SK-N-SH treated with all-trans-retinoic acid at 6 μM for 48 hours (cell line): ENCODE measurements around the gene FAM184B.
A peak's percentile ranks its signal among the peaks of the same experiment; 100 is the strongest.

Source experiments
- ATAC-seq: fragments of 200-7000 bp; cut with Tn5 transposase; 3 replicates; pipeline ENCODE4 v1.9.1; 2020; ENCODE audit warnings: mild to moderate bottlenecking, moderate library complexity
- ARNTL ChIP-seq: fragments of 450-650 bp; formaldehyde crosslinking; IDR thresholded peaks from 2 replicates; pipeline ENCODE4 v1.5.0; 2020; ENCODE audit warnings: low read depth, mild to moderate bottlenecking, moderate library complexity, borderline replicate concordance
- BACH2 ChIP-seq: fragments of 250-450 bp; sonication (Bioruptor Pico); IDR thresholded peaks from 2 replicates; pipeline ENCODE4 v1.9.0; 2021; ENCODE audit warnings: mild to moderate bottlenecking, borderline replicate concordance
- CREB5 ChIP-seq: fragments of 250-450 bp; sonication (Bioruptor Pico); IDR thresholded peaks from 2 replicates; pipeline ENCODE4 v1.5.1; 2020; ENCODE audit warnings: low read depth, mild to moderate bottlenecking, moderate library complexity
- CSDC2 ChIP-seq: fragments of 250-450 bp; sonication (Bioruptor Pico); IDR thresholded peaks from 2 replicates; pipeline ENCODE4 v1.5.0; 2020; ENCODE audit warnings: mild to moderate bottlenecking, moderate library complexity
- ESRRG ChIP-seq: fragments of 250-450 bp; sonication (Bioruptor Pico); IDR thresholded peaks from 2 replicates; pipeline ENCODE4 v1.6.1; 2021; ENCODE audit warnings: mild to moderate bottlenecking
- ISL1 ChIP-seq: fragments of 250-450 bp; sonication (Bioruptor Pico); IDR thresholded peaks from 2 replicates; pipeline ENCODE4 v2.1.2; 2022; ENCODE audit warnings: mild to moderate bottlenecking, moderate library complexity
- POU6F1 ChIP-seq: fragments of 250-450 bp; sonication (Bioruptor Pico); IDR thresholded peaks from 2 replicates; pipeline ENCODE4 v1.8.0; 2021; ENCODE audit warnings: low read depth, mild to moderate bottlenecking, moderate library complexity, borderline replicate concordance
- PPARA ChIP-seq: fragments of 250-450 bp; sonication (Bioruptor Pico); IDR thresholded peaks from 2 replicates; pipeline ENCODE4 v1.5.0; 2020; ENCODE audit warnings: mild to moderate bottlenecking, borderline replicate concordance
- RARB ChIP-seq: fragments of 250-450 bp; sonication (Bioruptor Pico); IDR thresholded peaks from 2 replicates; pipeline ENCODE4 v1.8.0; 2021; ENCODE audit warnings: mild to moderate bottlenecking, moderate library complexity
- SNAI2 ChIP-seq: fragments of 250-450 bp; sonication (Bioruptor Pico); IDR thresholded peaks from 2 replicates; pipeline ENCODE4 v1.5.0; 2020; ENCODE audit warnings: mild to moderate bottlenecking, moderate library complexity
- TSHZ2 ChIP-seq: fragments of 250-450 bp; sonication (Bioruptor Pico); IDR thresholded peaks from 2 replicates; pipeline ENCODE4 v1.5.0; 2020; ENCODE audit warnings: mild to moderate bottlenecking, moderate library complexity
- ZC3H10 ChIP-seq: fragments of 250-450 bp; sonication (Bioruptor Pico); IDR thresholded peaks from 2 replicates; pipeline ENCODE4 v1.5.1; 2021; ENCODE audit warnings: mild to moderate bottlenecking, moderate library complexity
- ZFP3 ChIP-seq: fragments of 250-450 bp; sonication (Bioruptor Pico); IDR thresholded peaks from 2 replicates; pipeline ENCODE4 v1.5.0; 2020; ENCODE audit warnings: mild to moderate bottlenecking, moderate library complexity
- ZFP30 ChIP-seq: fragments of 450-650 bp; formaldehyde crosslinking; IDR thresholded peaks from 2 replicates; pipeline ENCODE4 v1.5.0; 2022; ENCODE audit warnings: mild to moderate bottlenecking, moderate library complexity
- ZNF565 ChIP-seq: fragments of 450-650 bp; formaldehyde crosslinking; conservative IDR thresholded peaks from 2 replicates; pipeline ENCODE4 v1.5.0; 2020; ENCODE audit warnings: low read depth, mild to moderate bottlenecking, moderate library complexity
- ZNF70 ChIP-seq: fragments of 450-650 bp; formaldehyde crosslinking; IDR thresholded peaks from 2 replicates; pipeline ENCODE4 v1.5.0; 2020; ENCODE audit warnings: mild to moderate bottlenecking, moderate library complexity
- ZNF8 ChIP-seq: fragments of 450-650 bp; formaldehyde crosslinking; IDR thresholded peaks from 2 replicates; pipeline ENCODE4 v1.5.0; 2020; ENCODE audit warnings: mild to moderate bottlenecking, moderate library complexity
- TF ChIP-seq, protein P1 (sequence below): fragments of 250-450 bp; sonication (Bioruptor Pico); IDR thresholded peaks from 2 replicates; pipeline ENCODE4 v1.8.0; 2020; ENCODE audit warnings: mild to moderate bottlenecking, moderate library complexity, borderline replicate concordance
- TF ChIP-seq, protein P2 (sequence below): fragments of 250-450 bp; sonication (Bioruptor Pico); IDR thresholded peaks from 2 replicates; pipeline ENCODE4 v1.5.1; 2021; ENCODE audit warnings: mild to moderate bottlenecking, moderate library complexity

The FAM184B gene

DNA sequence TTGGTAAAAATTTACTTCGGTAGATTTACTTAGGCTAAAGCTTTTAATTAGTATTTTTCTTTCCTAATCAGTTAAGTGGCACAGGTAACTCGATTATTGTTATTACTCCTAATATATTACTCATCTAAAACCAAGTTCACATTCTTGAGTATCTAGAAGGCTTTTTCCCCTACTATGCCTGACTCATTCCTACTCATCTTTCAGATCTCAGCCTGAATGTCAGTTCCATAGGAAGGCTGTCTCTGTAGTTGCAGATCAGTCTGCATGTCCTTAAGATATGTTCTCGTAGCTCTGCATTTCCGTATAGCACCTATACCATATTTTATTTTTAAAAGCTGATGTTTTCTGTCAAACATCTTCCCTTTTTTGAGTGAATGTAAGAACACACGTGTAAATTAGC lies 5.9 kb upstream of the FAM184B start:
- ATAC-seq: peak; percentile 94
- TF ChIP-seq ISL1: peak; percentile 86
- no peak for TF ChIP-seq CSDC2 (CRISPR knock-in tag)

DNA sequence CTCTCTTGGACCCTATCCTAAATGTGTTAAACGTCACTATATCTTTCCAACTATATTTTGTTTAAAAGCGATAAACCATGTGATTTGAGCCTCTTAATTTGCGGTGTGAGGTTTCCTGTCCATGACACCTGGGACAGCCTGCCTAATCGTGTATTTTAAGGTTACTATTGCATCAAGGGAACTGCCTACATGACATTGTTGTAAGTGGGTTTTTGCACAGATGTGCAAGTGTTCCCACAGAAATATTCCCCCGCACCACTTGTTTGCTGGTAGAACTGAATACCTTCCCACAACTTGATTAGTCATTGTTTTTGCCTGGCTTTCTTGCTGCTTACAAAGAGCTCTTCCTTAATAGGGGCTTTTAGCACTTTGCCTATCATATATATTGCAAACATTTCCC lies 5.1 kb upstream of the FAM184B start:
- ATAC-seq: peak; percentile 26; the same call in 1 of the 3 replicates
- TF ChIP-seq ZC3H10 (CRISPR knock-in tag) (no peak), ARNTL (CRISPR knock-in tag) (no peak), ZNF565 (CRISPR knock-in tag) (no peak), RARB (no peak), BACH2 (CRISPR knock-in tag) (no peak), ESRRG (no peak), ZNF70 (CRISPR knock-in tag) (no peak), PPARA (CRISPR knock-in tag) (no peak), CREB5 (CRISPR knock-in tag) (no peak), ZFP30 (CRISPR knock-in tag) (no peak), ZNF8 (CRISPR knock-in tag) (no peak), POU6F1 (no peak), CSDC2 (CRISPR knock-in tag) (no peak), SNAI2 (CRISPR knock-in tag) (no peak), ISL1 (no peak)

DNA sequence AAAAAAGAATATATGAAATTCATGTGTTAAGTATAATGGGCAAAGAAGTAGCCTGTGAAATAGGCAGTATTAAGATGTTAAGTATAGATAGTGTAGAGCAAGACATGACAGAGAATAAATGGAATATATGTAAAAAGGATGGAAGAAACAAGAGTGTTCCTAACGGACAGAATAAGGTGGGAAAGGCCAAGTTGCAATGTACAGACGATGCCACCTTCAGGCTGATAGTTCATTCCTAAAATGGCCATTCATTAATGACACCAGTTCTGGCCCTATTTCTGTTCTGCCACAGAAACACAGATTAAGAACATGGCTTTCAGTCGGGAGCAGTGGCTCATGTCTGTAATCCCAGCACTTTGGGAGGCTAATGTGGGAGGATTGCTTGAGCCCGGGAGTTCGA lies 4.4 kb upstream of the FAM184B start:
- no peak; the same call in 2 of the 3 replicates for ATAC-seq
- no peak for TF ChIP-seq ISL1
- no peak for TF ChIP-seq ZNF70 (CRISPR knock-in tag)
- TF ChIP-seq, protein P1, sequence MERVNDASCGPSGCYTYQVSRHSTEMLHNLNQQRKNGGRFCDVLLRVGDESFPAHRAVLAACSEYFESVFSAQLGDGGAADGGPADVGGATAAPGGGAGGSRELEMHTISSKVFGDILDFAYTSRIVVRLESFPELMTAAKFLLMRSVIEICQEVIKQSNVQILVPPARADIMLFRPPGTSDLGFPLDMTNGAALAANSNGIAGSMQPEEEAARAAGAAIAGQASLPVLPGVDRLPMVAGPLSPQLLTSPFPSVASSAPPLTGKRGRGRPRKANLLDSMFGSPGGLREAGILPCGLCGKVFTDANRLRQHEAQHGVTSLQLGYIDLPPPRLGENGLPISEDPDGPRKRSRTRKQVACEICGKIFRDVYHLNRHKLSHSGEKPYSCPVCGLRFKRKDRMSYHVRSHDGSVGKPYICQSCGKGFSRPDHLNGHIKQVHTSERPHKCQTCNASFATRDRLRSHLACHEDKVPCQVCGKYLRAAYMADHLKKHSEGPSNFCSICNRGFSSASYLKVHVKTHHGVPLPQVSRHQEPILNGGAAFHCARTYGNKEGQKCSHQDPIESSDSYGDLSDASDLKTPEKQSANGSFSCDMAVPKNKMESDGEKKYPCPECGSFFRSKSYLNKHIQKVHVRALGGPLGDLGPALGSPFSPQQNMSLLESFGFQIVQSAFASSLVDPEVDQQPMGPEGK: no peak
- no peak for TF ChIP-seq ZFP30 (CRISPR knock-in tag)
- TF ChIP-seq ZNF565 (CRISPR knock-in tag): no peak
- no peak for TF ChIP-seq ZFP3 (CRISPR knock-in tag)
- TF ChIP-seq TSHZ2: no peak
- TF ChIP-seq BACH2 (CRISPR knock-in tag): no peak
- TF ChIP-seq ESRRG: no peak
- no peak for TF ChIP-seq SNAI2 (CRISPR knock-in tag)
- no peak for TF ChIP-seq ZC3H10 (CRISPR knock-in tag)
- TF ChIP-seq RARB: no peak
- TF ChIP-seq ARNTL (CRISPR knock-in tag): no peak
- TF ChIP-seq CSDC2 (CRISPR knock-in tag): no peak
- TF ChIP-seq PPARA (CRISPR knock-in tag): no peak
- TF ChIP-seq, protein P2, sequence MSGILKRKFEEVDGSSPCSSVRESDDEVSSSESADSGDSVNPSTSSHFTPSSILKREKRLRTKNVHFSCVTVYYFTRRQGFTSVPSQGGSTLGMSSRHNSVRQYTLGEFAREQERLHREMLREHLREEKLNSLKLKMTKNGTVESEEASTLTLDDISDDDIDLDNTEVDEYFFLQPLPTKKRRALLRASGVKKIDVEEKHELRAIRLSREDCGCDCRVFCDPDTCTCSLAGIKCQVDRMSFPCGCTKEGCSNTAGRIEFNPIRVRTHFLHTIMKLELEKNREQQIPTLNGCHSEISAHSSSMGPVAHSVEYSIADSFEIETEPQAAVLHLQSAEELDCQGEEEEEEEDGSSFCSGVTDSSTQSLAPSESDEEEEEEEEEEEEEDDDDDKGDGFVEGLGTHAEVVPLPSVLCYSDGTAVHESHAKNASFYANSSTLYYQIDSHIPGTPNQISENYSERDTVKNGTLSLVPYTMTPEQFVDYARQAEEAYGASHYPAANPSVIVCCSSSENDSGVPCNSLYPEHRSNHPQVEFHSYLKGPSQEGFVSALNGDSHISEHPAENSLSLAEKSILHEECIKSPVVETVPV: no peak
